ENCODE measurements around the gene NINJ2. TPM values are rescaled to one million over a fixed set of nuclear protein-coding genes. Genes with fewer than 3 reads are reported as not detected.

The NINJ2 gene
- polyA plus RNA-seq, 3 donors = 32.9 to 92.7 (median 73.7) TPM

- no peaks in the 10 kb centered on the region for H3K9me3 ChIP-seq (replicated peaks in 1 of 2; ENCODE audit: control insufficient read depth in 1 of 2, insufficient read depth in 1 of 2, low read length in 2 of 2)
- H3K4me3 ChIP-seq (replicated peaks in 1 of 3; ENCODE audit: low read depth in 2 of 3, low read length in 3 of 3) = no peak overlapping the region
- peaks cover 23 to 25% of the 10 kb centered on the region in 2 donors for H3K36me3 Mint-ChIP-seq
- no peak for TF ChIP-seq CTCF (IDR thresholded peaks at IDR 0.05)
- peaks cover 7 to 11% of the 10 kb centered on the region in 2 donors for H3K36me3 ChIP-seq (replicated peaks in 1 of 2; ENCODE audit: control insufficient read depth in 1 of 2, insufficient read depth in 2 of 2, low read length in 2 of 2)
- intact Hi-C loops (cut with micrococcal nuclease) = loop anchor here in 1 of 2 donors (10.0 kb wide), 2 partner anchors 379 to 1019 kb away; partner anchors contain the start of gene RAD52
- peaks cover 11% of the 10 kb centered on the region for H3K79me2 ChIP-seq (ENCODE audit: insufficient read depth, low read length)
- H3K4me3 Mint-ChIP-seq = no peak overlapping the region
- H3K27ac Mint-ChIP-seq = peak overlapping the region in 1 of 7 donors; percentile 50
- H4K20me1 ChIP-seq (ENCODE audit: insufficient read depth, low read length) = no peaks in the 10 kb centered on the region
- peaks cover 53 to 55% of the 10 kb centered on the region in 2 donors for H3K4me1 ChIP-seq (ENCODE audit: control insufficient read depth in 1 of 2, insufficient read depth in 2 of 2, low read length in 2 of 2)
- H3K4me1 Mint-ChIP-seq = peaks cover 61% of the 10 kb centered on the region
- H3K9ac ChIP-seq (ENCODE audit: insufficient read depth, low read length, poor library complexity, severe bottlenecking) = no peak overlapping the region
- WGBS (ENCODE audit: insufficient coverage) = 95% methylated on average over 21 of the region's 21 CpGs
- H2AFZ ChIP-seq (ENCODE audit: insufficient read depth, low read depth, low read length, poor library complexity, severe bottlenecking) = no peak overlapping the region
- DNase-seq = no peak
- peaks cover 0 to 3% (median 0%) of the 10 kb centered on the region in 3 donors for H3K27me3 Mint-ChIP-seq (ENCODE audit: low read depth in 3 of 3)
- H3K27ac ChIP-seq (ENCODE audit: low read depth in 1 of 2, low read length in 2 of 2) = no peak overlapping the region
- no peaks in the 10 kb centered on the region for H3K27me3 ChIP-seq (ENCODE audit: control insufficient read depth in 2 of 2, insufficient read depth in 2 of 2, low read length in 2 of 2)
- no peak overlapping the region for H3K4me2 ChIP-seq (replicated peaks; ENCODE audit: extremely low read depth, low read length, poor library complexity, severe bottlenecking)
- no peaks in the 10 kb centered on the region for H3K9me3 Mint-ChIP-seq
These were observed 97.6 kb downstream of the NINJ2 start for GRCh38 chr12:565589-566105.

DNA sequence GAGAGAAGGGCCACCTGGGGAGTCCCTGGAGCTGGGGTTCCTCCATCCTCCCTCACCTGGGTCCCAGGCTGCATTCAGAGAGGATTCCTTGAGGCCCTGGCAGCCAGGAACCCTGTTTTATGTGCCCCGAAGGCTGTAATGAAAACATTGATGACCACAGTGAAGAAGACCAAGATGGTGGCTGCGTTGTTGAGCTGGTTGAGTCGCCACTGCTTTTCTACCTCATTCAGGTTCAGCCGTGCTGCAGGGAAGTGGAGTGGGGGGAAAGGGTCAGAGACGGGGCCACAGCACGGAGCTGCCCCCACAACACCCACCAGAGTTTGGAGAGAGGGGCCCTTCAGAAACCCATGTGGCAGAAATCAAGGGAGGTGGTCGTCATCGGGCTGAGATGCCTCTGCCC is 98.1 kb downstream of the NINJ2 start:
- peaks cover 11% of the 10 kb centered on the region for H3K79me2 ChIP-seq (ENCODE audit: insufficient read depth, low read length)
- Mint-ChIP-seq H3K4me3 (no peak overlapping the region), H3K4me1 (peaks cover 66% of the 10 kb centered on the region), H3K27ac (peak overlapping the region in 1 of 7 donors; percentile 21), H3K36me3 (peaks cover 23 to 25% of the 10 kb centered on the region in 2 donors), H3K9me3 (no peaks in the 10 kb centered on the region), H3K27me3 (ENCODE audit: low read depth in 3 of 3) (peaks cover 0 to 3% (median 0%) of the 10 kb centered on the region in 3 donors)
- no peaks in the 10 kb centered on the region for H3K9me3 ChIP-seq (replicated peaks in 1 of 2; ENCODE audit: control insufficient read depth in 1 of 2, insufficient read depth in 1 of 2, low read length in 2 of 2)
- peaks cover 55% of the 10 kb centered on the region in 2 donors for H3K4me1 ChIP-seq (ENCODE audit: control insufficient read depth in 1 of 2, insufficient read depth in 2 of 2, low read length in 2 of 2)
- H3K9ac ChIP-seq (ENCODE audit: insufficient read depth, low read length, poor library complexity, severe bottlenecking) = no peak overlapping the region
- 100% methylated on average over 3 of the region's 8 CpGs for WGBS (ENCODE audit: insufficient coverage)
- no peak overlapping the region for H3K4me2 ChIP-seq (replicated peaks; ENCODE audit: extremely low read depth, low read length, poor library complexity, severe bottlenecking)
- no peaks in the 10 kb centered on the region for H4K20me1 ChIP-seq (ENCODE audit: insufficient read depth, low read length)
- no peak for TF ChIP-seq CTCF (IDR thresholded peaks at IDR 0.05)
- no peak for DNase-seq
- H3K27ac ChIP-seq (ENCODE audit: low read depth in 1 of 2, low read length in 2 of 2) = no peak overlapping the region
- no peak overlapping the region for H3K4me3 ChIP-seq (replicated peaks in 1 of 3; ENCODE audit: low read depth in 2 of 3, low read length in 3 of 3)
- H2AFZ ChIP-seq (ENCODE audit: insufficient read depth, low read depth, low read length, poor library complexity, severe bottlenecking) = no peak overlapping the region
- intact Hi-C loops (cut with micrococcal nuclease) = loop anchor here in 1 of 2 donors (10.0 kb wide), 2 partner anchors 380 to 1020 kb away; partner anchors contain the start of gene RAD52
- H3K27me3 ChIP-seq (ENCODE audit: control insufficient read depth in 2 of 2, insufficient read depth in 2 of 2, low read length in 2 of 2) = no peaks in the 10 kb centered on the region
- H3K36me3 ChIP-seq (replicated peaks in 1 of 2; ENCODE audit: control insufficient read depth in 1 of 2, insufficient read depth in 2 of 2, low read length in 2 of 2) = peaks cover 7 to 11% of the 10 kb centered on the region in 2 donors
